PFSK-1 (cell line): ENCODE results near the gene NDFIP2.

ENCODE experiments used
- FOXP2 ChIP-seq: optimal IDR thresholded peaks from 2 replicates; pipeline ENCODE3; 2011; ENCODE audit warnings: borderline replicate concordance, control low read depth, inconsistent platforms; ENCODE audit not compliant: insufficient read depth; ENCODE audit errors: extremely low read length, extremely low read depth
- POLR2AphosphoS5 ChIP-seq: IDR thresholded peaks from 2 replicates; pipeline ENCODE4 v1.6.1; 2012; ENCODE audit warnings: low read depth, mild to moderate bottlenecking, control low read depth, low read length, moderate library complexity
- SIN3A ChIP-seq: IDR thresholded peaks from 2 replicates; pipeline ENCODE4 v1.6.1; 2012; ENCODE audit warnings: mild to moderate bottlenecking, low read length, moderate library complexity, borderline replicate concordance; ENCODE audit not compliant: insufficient read depth
- TAF1 ChIP-seq: IDR thresholded peaks from 2 replicates; pipeline ENCODE4 v1.6.1; 2012; ENCODE audit warnings: low read length, control low read depth, borderline replicate concordance; ENCODE audit not compliant: insufficient read depth
- TF ChIP-seq, protein P1 (sequence below), 2 experiments: IDR thresholded peaks; 2 replicates each; pipeline versions ENCODE4 v1.6.1 to v1.8.0; 2011 to 2012; ENCODE audit warnings: low read depth in 2 of 2, low read length in 2 of 2, control low read depth in 1 of 2, inconsistent platforms in 1 of 2, mild to moderate bottlenecking in 1 of 2, moderate library complexity in 1 of 2; ENCODE audit not compliant: insufficient read depth in 1 of 2

NDFIP2 gene

DNA sequence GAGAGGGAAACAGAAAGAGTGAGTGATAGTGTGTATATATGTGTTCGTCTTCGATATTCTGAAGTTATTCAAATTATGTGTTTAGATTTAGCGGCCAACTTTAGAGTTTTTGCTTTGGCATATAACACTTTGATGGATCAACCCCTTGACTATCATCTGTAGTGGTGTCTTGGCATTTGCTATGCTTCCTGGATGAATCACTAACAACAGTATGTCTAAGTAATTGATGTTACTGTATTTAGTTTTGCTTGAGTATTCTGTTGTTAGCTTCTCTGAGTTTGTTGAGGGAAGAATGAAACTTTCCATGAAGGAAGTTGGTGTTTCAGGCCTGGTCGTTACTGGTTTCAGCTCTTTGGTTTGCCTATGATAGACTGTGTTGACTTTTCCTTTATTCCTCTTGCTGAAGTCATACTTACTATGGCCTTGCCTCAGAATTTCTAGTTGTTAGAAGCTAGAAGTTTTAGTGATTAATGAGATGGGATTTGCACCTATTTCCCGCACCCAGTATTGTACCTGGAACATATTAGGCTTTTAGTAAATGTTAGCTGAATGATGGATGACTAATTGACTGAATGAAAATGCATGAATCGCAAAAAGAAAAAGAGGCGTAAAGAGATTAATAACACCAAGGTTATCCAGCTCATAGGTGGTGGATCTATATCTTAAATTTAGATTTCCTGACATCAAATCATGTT lies 20.7 kb downstream of the NDFIP2 start:
- TF ChIP-seq SIN3A (no peak), FOXP2 (no peak), POLR2AphosphoS5 (no peak), TAF1 (no peak)
- TF ChIP-seq, protein P1, sequence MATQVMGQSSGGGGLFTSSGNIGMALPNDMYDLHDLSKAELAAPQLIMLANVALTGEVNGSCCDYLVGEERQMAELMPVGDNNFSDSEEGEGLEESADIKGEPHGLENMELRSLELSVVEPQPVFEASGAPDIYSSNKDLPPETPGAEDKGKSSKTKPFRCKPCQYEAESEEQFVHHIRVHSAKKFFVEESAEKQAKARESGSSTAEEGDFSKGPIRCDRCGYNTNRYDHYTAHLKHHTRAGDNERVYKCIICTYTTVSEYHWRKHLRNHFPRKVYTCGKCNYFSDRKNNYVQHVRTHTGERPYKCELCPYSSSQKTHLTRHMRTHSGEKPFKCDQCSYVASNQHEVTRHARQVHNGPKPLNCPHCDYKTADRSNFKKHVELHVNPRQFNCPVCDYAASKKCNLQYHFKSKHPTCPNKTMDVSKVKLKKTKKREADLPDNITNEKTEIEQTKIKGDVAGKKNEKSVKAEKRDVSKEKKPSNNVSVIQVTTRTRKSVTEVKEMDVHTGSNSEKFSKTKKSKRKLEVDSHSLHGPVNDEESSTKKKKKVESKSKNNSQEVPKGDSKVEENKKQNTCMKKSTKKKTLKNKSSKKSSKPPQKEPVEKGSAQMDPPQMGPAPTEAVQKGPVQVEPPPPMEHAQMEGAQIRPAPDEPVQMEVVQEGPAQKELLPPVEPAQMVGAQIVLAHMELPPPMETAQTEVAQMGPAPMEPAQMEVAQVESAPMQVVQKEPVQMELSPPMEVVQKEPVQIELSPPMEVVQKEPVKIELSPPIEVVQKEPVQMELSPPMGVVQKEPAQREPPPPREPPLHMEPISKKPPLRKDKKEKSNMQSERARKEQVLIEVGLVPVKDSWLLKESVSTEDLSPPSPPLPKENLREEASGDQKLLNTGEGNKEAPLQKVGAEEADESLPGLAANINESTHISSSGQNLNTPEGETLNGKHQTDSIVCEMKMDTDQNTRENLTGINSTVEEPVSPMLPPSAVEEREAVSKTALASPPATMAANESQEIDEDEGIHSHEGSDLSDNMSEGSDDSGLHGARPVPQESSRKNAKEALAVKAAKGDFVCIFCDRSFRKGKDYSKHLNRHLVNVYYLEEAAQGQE (IDR thresholded peaks at IDR 0.05; ENCODE audit: insufficient read depth in 1 of 2, low read depth in 2 of 2, low read length in 2 of 2): no peak

DNA sequence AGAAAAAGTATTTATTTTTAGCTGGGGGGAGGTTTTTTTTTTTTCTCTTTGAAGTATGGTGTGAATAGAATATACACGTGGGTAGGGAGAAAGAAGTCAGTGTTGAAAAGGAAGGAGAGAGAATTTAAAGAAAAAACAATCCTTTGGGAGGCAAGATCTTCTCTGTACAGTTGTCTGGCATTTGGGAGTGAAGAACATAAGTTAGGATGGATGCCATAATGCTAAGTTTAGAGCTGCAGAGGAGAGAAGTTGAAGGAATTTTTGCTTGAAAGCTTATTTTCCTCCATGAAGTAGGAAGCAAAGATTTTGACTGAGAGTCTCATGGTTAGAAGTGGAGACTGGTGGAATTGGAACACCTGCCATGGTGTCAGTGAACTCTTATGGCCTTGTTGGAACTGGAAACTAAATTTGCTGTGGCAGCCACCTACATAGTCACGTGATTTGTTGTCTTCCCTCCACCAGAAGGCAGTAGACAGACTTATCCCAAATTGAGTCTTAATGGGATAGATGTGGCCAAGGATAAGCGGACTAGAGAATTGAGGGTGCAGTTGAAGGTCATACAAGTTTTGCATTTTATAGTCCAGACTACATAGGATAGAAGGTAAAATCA lies 22.0 kb downstream of the NDFIP2 start:
- no peak for TF ChIP-seq FOXP2
- TF ChIP-seq POLR2AphosphoS5: no peak
- TF ChIP-seq, protein P1 (IDR thresholded peaks at IDR 0.05; ENCODE audit: insufficient read depth in 1 of 2, low read depth in 2 of 2, low read length in 2 of 2): no peak
- TF ChIP-seq TAF1: no peak
- no peak for TF ChIP-seq SIN3A

DNA sequence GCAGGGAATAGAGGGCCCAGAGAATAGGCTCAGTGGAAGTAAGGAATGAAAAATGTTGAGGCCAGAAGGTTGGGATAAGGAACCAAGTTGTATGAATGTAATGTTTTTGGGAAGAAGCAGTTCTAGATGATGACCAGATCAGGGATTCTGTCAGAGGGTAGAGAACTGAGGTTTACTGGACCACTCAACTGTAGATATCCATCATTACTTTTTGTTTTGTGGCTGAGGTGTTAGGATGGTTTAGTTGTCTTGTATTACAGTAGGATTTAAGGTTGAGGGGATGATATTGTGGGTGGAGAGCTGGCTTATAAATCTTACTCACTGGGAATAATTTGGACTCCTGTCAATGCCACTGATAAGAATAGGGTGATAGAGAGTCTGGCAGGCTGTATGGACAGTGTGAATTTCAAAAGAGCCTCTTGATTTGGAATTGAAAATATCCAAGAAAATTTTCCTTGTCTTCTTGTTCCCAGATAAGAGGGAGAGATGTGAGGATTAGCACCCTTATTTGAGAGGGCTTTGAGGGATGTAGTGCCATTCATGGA lies 22.6 kb downstream of the NDFIP2 start:
- TF ChIP-seq TAF1: no peak
- TF ChIP-seq FOXP2: no peak
- TF ChIP-seq SIN3A: no peak
- TF ChIP-seq POLR2AphosphoS5: no peak
- TF ChIP-seq, protein P1 (IDR thresholded peaks at IDR 0.05; ENCODE audit: insufficient read depth in 1 of 2, low read depth in 2 of 2, low read length in 2 of 2): no peak

DNA sequence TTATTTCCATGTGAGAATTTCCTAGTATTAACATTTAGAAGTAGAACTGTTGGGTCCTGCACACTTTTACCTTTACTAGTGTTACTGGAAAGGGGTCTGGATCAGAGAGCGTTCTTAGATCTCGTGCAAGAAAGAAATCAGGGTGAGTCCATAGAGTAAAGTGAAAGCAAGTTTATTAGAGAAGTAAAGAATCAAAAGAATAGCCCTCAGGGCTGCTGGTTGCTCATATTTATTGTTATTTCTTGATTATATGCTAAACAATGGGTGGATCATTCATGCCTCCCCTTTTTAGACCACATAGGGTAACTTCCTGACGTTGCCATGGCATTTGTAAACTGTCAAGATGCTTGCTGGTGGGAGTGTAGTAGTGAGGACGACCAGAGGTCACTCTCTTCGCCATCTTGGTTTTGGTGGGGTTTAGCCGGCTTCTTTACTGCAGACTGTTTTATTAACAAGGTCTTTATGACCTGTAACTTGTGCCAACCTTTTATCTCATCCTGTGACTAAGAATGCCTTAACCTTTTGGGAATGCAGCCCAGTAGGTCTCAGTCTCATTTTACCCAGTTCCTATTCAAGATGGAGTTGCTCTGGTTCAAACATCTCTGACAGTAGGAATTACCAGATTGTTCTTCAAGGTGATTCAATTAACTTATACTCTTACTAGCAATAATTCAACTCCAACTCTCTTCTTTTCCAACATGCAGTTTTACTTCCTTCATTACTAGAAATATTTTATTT lies 27.4 kb downstream of the NDFIP2 start:
- TF ChIP-seq, protein P1 (IDR thresholded peaks at IDR 0.05; ENCODE audit: insufficient read depth in 1 of 2, low read depth in 2 of 2, low read length in 2 of 2): no peak
- TF ChIP-seq FOXP2 (no peak), SIN3A (no peak)
